Gastroesophageal sphincter (tissue), 3 donors: ENCODE measurements around the gene PFN2.

Experiments
- EP300 ChIP-seq: sonication (generic); formaldehyde crosslinking; IDR thresholded peaks from one replicate; pipeline ENCODE4 v1.6.1; 2017; ENCODE audit warnings: antibody characterized with exemption, mild to moderate bottlenecking
- POLR2A ChIP-seq, 2 donors: fragments of 450-650 bp; IDR thresholded peaks; one replicate each; pipeline ENCODE4 v1.6.1; 2017; ENCODE audit warnings: antibody characterized with exemption in 2 of 2, mild to moderate bottlenecking in 2 of 2, moderate library complexity in 1 of 2
- POLR2AphosphoS5 ChIP-seq: sonication (generic); formaldehyde crosslinking; IDR thresholded peaks from one replicate; pipeline ENCODE4 v1.6.1; 2017; ENCODE audit warnings: antibody characterized with exemption
- TF ChIP-seq, protein P1 (sequence below), 4 experiments: fragments of 200-600 bp in 2 of 4; fragments of 450-650 bp in 2 of 4; sonication (generic) in 1 of 4; IDR thresholded peaks; one replicate each; pipeline ENCODE4 v1.5.1; 2017 to 2019; ENCODE audit warnings: antibody characterized with exemption in 4 of 4, mild to moderate bottlenecking in 2 of 4, moderate library complexity in 2 of 4

DNA sequence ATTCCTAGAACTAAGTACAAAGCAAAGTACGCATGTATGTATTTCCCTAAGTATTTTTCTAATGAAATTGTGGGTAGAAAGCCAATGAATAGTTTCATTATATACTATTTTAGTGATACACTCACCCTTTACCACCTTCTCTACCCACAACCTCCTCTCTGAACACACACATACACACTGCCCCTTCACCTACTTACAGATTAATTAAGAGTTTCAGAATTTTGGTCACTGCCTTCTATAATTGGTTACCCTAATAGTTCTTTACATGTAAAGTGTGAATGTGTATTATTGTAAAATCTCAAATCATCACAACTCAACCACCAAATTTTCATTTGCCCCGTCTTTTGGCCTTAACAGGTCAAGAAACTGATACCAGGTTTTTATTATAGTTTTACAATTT is 7.2 kb downstream of the PFN2 start:
- TF ChIP-seq, protein P1, sequence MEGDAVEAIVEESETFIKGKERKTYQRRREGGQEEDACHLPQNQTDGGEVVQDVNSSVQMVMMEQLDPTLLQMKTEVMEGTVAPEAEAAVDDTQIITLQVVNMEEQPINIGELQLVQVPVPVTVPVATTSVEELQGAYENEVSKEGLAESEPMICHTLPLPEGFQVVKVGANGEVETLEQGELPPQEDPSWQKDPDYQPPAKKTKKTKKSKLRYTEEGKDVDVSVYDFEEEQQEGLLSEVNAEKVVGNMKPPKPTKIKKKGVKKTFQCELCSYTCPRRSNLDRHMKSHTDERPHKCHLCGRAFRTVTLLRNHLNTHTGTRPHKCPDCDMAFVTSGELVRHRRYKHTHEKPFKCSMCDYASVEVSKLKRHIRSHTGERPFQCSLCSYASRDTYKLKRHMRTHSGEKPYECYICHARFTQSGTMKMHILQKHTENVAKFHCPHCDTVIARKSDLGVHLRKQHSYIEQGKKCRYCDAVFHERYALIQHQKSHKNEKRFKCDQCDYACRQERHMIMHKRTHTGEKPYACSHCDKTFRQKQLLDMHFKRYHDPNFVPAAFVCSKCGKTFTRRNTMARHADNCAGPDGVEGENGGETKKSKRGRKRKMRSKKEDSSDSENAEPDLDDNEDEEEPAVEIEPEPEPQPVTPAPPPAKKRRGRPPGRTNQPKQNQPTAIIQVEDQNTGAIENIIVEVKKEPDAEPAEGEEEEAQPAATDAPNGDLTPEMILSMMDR (IDR thresholded peaks at IDR 0.05): no peak
- TF ChIP-seq POLR2A (IDR thresholded peaks at IDR 0.05) (no peak), EP300 (no peak), POLR2AphosphoS5 (no peak)
